Neural crest cell (in vitro differentiated cells): ENCODE results near the gene PPP2R2B. TPM values are rescaled to one million over a fixed set of nuclear protein-coding genes. Genes with fewer than 3 reads are reported as not detected.

ENCODE experiments used
- DNase-seq: peaks from one replicate; pipeline ENCODE4 v3.0.0; 2021; ENCODE audit warnings: low read depth, mixed read lengths, low spot score
- H3K27ac Mint-ChIP-seq: one replicate; pipeline ENCODE4 v1.8.0; 2021; ENCODE audit warnings: mild to moderate bottlenecking, mixed read lengths; ENCODE audit not compliant: unreplicated experiment
- H3K27me3 Mint-ChIP-seq: 2 replicates; pipeline ENCODE4 v1.8.0; 2021; ENCODE audit warnings: low read depth, mild to moderate bottlenecking, mixed read lengths
- H3K36me3 Mint-ChIP-seq: 2 replicates; pipeline ENCODE4 v1.8.0; 2021; ENCODE audit warnings: low read depth, mild to moderate bottlenecking, mixed read lengths
- H3K4me1 Mint-ChIP-seq: 2 replicates; pipeline ENCODE4 v1.8.0; 2021; ENCODE audit warnings: mixed read lengths
- H3K4me3 Mint-ChIP-seq: one replicate; pipeline ENCODE4 v1.8.0; 2021; ENCODE audit warnings: mild to moderate bottlenecking, mixed read lengths
- H3K9me3 Mint-ChIP-seq: 2 replicates; pipeline ENCODE4 v1.8.0; 2021; ENCODE audit warnings: mixed read lengths
- CTCF ChIP-seq: fragments of 200-600 bp; sonication (generic); conservative IDR thresholded peaks from 2 replicates; pipeline ENCODE4 v1.5.0; 2021; ENCODE audit warnings: antibody characterized with exemption, mild to moderate bottlenecking
- total RNA-seq: library from RNA; stranded (reverse); gene quantifications from 2 replicates; pipeline ENCODE4 v1.2.1, GENCODE V29; 2021

Gene PPP2R2B
- total RNA-seq, 1 donor from 2014 or later, result 4.9 TPM

- Mint-ChIP-seq H3K27ac (no peak overlapping the region), H3K4me1 (peaks cover 9% of the 10 kb centered on the region), H3K27me3 (no peaks in the 10 kb centered on the region), H3K36me3 (no peaks in the 10 kb centered on the region), H3K9me3 (no peaks in the 10 kb centered on the region), H3K4me3 (no peak overlapping the region)
- TF ChIP-seq CTCF, result no peak
- no peak for DNase-seq
Observed at GRCh38 chr5:146765089-146765832, 113.3 kb downstream of the PPP2R2B start.

GRCh38 chr5:146762830-146763229 lies 115.7 kb downstream of the PPP2R2B start:
- peaks cover 9% of the 10 kb centered on the region for H3K4me1 Mint-ChIP-seq
- no peak overlapping the region for H3K4me3 Mint-ChIP-seq
- TF ChIP-seq CTCF, result no peak
- H3K27me3 Mint-ChIP-seq, result no peaks in the 10 kb centered on the region
- no peaks in the 10 kb centered on the region for H3K36me3 Mint-ChIP-seq
- H3K27ac Mint-ChIP-seq, result no peak overlapping the region
- no peak for DNase-seq
- H3K9me3 Mint-ChIP-seq, result no peaks in the 10 kb centered on the region

DNA sequence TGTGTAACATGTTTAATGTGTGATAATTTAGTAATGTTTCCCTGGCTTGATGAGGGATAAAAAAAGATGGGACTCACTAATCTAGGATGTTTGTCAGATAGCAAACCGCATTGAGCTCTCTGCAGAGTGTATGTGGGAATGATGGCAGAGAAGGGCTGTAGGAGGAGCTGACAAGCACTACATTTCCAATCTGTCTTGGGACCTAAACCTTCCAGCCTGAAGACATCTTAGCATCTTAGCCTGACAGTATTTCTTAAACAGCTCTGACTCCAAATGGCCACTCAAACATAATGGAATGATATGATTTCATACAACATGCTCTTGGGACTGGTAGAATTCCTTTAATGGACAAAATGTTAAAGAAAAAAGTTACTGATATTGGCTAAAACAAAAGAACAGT lies 116.7 kb downstream of the PPP2R2B start:
- H3K4me1 Mint-ChIP-seq, result peaks cover 9% of the 10 kb centered on the region
- H3K9me3 Mint-ChIP-seq, result no peaks in the 10 kb centered on the region
- H3K4me3 Mint-ChIP-seq, result no peak overlapping the region
- TF ChIP-seq CTCF, result no peak
- no peak overlapping the region for H3K27ac Mint-ChIP-seq
- DNase-seq, result no peak
- H3K36me3 Mint-ChIP-seq, result no peaks in the 10 kb centered on the region
- no peaks in the 10 kb centered on the region for H3K27me3 Mint-ChIP-seq

DNA sequence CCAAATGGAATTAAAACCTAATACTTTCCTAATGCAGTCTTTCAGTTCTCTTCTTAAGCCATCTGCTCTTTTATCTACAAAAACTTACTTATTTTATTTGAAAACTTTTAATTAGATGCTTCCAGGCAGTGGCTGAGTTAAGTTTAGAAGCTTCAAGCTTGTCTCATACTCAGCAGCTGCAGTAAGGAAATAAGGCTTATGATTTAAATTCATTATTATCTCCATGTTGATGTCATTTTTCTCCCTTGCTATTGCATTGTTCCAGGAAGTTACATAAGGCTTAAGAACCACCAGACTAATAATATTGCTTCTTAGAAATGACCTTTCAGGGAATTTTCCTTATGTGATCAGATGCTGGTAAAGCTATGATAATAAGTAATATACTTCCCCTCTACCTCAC lies 119.6 kb downstream of the PPP2R2B start:
- H3K9me3 Mint-ChIP-seq, result no peaks in the 10 kb centered on the region
- H3K27ac Mint-ChIP-seq, result no peak overlapping the region

DNA sequence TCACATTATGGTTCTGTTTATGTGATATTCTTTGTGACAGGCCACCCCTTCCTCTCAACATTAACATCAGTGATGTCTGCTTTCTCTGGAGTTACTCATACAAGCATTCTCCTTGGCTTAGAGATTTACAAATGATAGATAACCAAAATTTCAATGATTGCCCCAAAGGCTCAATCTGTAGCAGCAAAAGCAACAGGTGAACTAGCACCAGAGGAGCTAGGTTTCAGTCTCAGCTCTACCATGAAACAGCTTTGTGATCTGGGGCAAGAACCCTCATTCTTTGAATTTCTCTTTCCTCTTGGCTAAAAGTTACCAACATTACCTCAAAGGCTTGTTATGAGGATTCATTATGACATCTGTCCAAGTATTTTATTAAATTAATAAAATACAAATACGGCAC lies 120.5 kb downstream of the PPP2R2B start:
- DNase-seq, result no peak
- H3K36me3 Mint-ChIP-seq, result no peaks in the 10 kb centered on the region
- no peak overlapping the region for H3K4me3 Mint-ChIP-seq
- H3K9me3 Mint-ChIP-seq, result no peaks in the 10 kb centered on the region
- TF ChIP-seq CTCF, result no peak
- peaks cover 16% of the 10 kb centered on the region for H3K4me1 Mint-ChIP-seq
- no peak overlapping the region for H3K27ac Mint-ChIP-seq
- no peaks in the 10 kb centered on the region for H3K27me3 Mint-ChIP-seq

More for the DNA sequence above, 119.6 kb downstream of the PPP2R2B start:
- H3K27me3 Mint-ChIP-seq, result no peaks in the 10 kb centered on the region
- H3K4me1 Mint-ChIP-seq, result peaks cover 13% of the 10 kb centered on the region
- no peaks in the 10 kb centered on the region for H3K36me3 Mint-ChIP-seq
- no peak for DNase-seq
- TF ChIP-seq CTCF, result no peak
- H3K4me3 Mint-ChIP-seq, result no peak overlapping the region
